Right cardiac atrium (tissue), 5 donors: ENCODE results near the gene CDC14A. TPM values are rescaled to one million over a fixed set of nuclear protein-coding genes. Genes with fewer than 3 reads are reported as not detected.

Experiments
- ATAC-seq, 2 donors: fragments of 200-7000 bp; cut with Tn5 transposase; one replicate each; pipeline versions ENCODE4 v1.8.0 to v1.9.1; 2020; ENCODE audit warnings: moderate library complexity in 2 of 2, mild to moderate bottlenecking in 1 of 2
- DNase-seq, 3 donors: peaks; one replicate each; pipeline ENCODE4 v3.0.0-alpha.2; 2020
- H3K27ac ChIP-seq: one replicate; pipeline ENCODE4 v1.5.1; 2013; ENCODE audit warnings: mild to moderate bottlenecking, low read length, control low read depth, moderate library complexity
- H3K27me3 ChIP-seq: one replicate; pipeline ENCODE4 v1.6.1; 2013; ENCODE audit not compliant: control insufficient read depth, insufficient read depth
- H3K4me1 ChIP-seq: one replicate; pipeline ENCODE4 v1.6.1; 2013; ENCODE audit warnings: low read length; ENCODE audit not compliant: control insufficient read depth, insufficient read depth
- H3K4me3 ChIP-seq: one replicate; pipeline ENCODE4 v1.5.1; 2013; ENCODE audit warnings: low read length, control low read depth
- H3K9me3 ChIP-seq: one replicate; pipeline ENCODE4 v1.6.1; 2013; ENCODE audit warnings: low read length; ENCODE audit not compliant: control insufficient read depth
- WGBS: extraction: QIAGEN DNeasy Blood & Tissue Kit; methylation state at CpG from one replicate; pipeline ENCODE4 v1.1.7; 2013; 5-methylcytosine and 5-hydroxymethylcytosine counted together
- intact Hi-C, 4 donors: fragments of 100-400 bp; cut with DNase I; formaldehyde crosslinking; loops; one replicate each; pipeline versions ENCODE4 v1.11.0 to v1.14.0; 2022 to 2023
- polyA plus RNA-seq: library from polyadenylated mRNA; stranded (reverse); fragments of 200-250 nt; gene quantifications from one replicate; pipeline ENCODE4 v1.2.3, GENCODE V29; 2013
- total RNA-seq, 4 donors: library from RNA; stranded (reverse); fragmentation: NEBNext Ultra II Directional; extraction: Animal tissue kit (Norgen Biotek cat#: 25700); gene quantifications; one replicate each; pipeline ENCODE4 v1.2.1, GENCODE V29; 2021
- donor health status: healthy with polysubstance abuse.
- donor health status: DM: no; HTN: yes; CAD: no.
- donor health status: DM: no; HTN: no; CAD: no.
- donor health status: DM: no; HTN: yes; CAD: no; lungs with severe emphysema.
- donor health status: DM: yes; HTN: yes; CAD: no.

The CDC14A gene
- total and polyA plus RNA-seq, 5 donors = 1.9 to 5.2 (median 4.8) TPM

DNA sequence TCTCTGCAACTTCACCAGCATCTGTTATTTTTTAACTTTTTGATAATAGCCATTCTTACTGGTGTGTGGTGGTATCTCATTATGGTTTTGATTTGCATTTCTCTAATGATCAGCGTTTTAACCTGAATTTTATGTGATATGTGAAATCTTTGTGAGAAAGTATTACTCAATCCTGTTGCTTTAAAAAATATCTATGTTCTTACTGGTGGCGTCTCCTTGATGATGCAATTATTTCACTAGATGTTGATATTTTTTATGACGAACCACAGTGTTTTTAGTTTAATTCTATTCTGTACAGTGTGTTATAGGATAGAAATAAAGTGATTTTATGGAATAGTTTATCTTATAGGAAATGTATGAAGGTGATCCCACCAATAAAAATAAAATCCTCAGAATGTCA lies 130.9 kb downstream of the CDC14A start:
- Histone ChIP-seq H3K9me3 (no peaks in the 10 kb centered on the region), H3K4me3 (no peak overlapping the region), H3K27ac (no peak overlapping the region), H3K27me3 (no peaks in the 10 kb centered on the region), H3K4me1 (no peaks in the 10 kb centered on the region)
- intact Hi-C loops = no loop called here
- DNase-seq (no peak), ATAC-seq (no peak)
- WGBS = 85% methylated on average over 3 of the region's 3 CpGs

DNA sequence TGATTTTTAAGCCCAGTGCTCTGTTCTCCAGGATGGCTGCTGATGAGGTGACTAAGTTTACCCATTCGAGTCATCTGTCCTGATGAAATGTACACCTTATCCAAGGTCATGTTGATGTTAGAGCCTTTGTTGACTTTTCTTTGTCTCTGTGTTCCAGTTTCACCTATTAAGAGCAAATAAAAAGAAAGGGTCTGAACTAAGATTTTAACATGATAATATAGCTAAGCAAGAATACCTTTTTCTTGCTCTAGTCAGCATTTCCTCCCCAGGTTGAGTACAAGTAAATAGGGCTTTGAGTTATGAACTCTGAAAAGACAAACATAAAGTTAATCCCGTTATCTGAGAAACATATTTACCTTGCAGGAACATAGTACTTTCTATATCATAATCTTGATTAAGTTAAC lies 133.6 kb downstream of the CDC14A start:
- no peak overlapping the region for H3K4me3 ChIP-seq
- H3K4me1 ChIP-seq = no peaks in the 10 kb centered on the region
- WGBS = 95% methylated on average over 2 of the region's 2 CpGs
- H3K27me3 ChIP-seq = no peaks in the 10 kb centered on the region
- intact Hi-C loops = no loop called here
- H3K27ac ChIP-seq = no peak overlapping the region
- H3K9me3 ChIP-seq = no peaks in the 10 kb centered on the region
- ATAC-seq (no peak), DNase-seq (no peak)

DNA sequence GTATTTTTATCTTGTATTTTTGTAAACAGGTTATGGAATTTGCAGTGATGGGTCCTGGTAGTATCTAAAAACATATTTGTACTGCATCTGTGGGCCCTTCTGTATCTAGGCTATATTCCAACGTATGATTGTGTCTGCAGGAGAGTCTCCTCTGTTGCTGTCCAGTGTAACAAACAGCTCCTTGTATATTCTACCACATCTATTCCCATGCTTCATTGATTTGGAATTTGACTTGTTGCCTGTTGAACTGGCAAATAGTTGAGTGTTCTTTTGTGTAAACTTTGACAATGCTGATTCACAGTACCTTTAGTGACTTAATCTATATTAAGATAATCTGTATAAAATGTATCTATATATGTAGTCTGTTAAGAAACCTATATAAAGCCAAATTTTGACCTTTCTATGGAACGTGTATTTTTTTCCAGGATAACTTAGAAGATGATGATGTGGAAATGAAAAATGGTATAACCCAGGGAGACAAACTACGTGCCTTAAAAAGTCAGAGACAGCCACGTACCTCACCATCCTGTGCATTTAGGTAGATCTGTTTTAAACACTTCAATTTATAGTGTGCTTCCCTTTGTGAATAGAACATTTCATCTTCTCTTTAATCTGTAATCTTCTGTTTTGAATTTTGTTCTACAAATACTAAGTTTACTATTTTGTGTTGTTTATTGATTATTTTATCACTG lies 142.2 kb downstream of the CDC14A start:
- no peak for DNase-seq
- no peak for ATAC-seq
- H3K27ac ChIP-seq = no peak overlapping the region
- no peak overlapping the region for H3K4me3 ChIP-seq
- H3K27me3 ChIP-seq = no peaks in the 10 kb centered on the region
- intact Hi-C loops = no loop called here
- H3K9me3 ChIP-seq = no peaks in the 10 kb centered on the region
- WGBS = 90% methylated on average over 4 of the region's 4 CpGs
- peaks cover 1% of the 10 kb centered on the region for H3K4me1 ChIP-seq

DNA sequence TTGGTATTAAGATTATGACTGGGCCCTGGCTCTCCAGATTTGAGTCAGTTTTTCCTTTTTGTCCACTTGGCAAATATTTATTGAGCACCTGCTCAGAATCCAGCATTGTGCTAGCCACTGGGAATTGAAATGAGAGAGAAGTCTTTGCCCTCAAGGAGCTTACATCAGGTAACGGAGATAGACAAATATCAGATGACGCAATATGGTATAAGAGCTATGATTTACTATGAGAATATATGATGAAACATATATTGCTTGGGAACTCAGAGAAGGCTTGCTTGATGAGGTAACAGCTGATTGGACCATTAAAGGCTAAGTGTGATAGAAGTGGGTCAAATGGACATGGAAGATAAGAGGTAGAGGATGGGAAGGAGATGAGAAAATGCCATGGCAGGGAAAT lies 144.6 kb downstream of the CDC14A start:
- DNase-seq = no peak
- 96% methylated on average over 2 of the region's 2 CpGs for WGBS

DNA sequence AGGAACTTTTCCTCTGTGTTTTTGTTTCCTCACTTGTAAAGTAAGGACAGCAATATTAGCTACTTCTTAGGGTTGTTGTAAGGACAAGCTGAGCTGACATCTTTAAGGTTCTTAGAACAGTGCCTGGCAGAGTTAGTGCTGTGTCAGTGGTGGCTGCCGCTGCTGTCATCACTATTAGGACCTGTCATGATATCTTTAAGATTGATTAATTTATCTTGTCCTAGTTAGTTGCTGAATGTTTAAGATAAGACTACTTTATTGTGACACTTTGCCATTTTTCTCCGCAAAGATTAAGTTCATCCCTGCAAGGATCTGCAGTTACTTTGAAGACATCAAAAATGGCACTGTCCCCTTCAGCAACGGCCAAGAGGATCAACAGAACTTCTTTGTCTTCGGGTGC lies 145.5 kb downstream of the CDC14A start:
- intact Hi-C loops = no loop called here
- H3K4me3 ChIP-seq = no peak overlapping the region
- H3K27ac ChIP-seq = no peak overlapping the region
- WGBS = 88% methylated on average over 4 of the region's 4 CpGs
- H3K9me3 ChIP-seq = no peaks in the 10 kb centered on the region
- ATAC-seq (no peak), DNase-seq (no peak)
- peaks cover 1% of the 10 kb centered on the region for H3K4me1 ChIP-seq
- no peaks in the 10 kb centered on the region for H3K27me3 ChIP-seq

More for the DNA sequence above, 144.6 kb downstream of the CDC14A start:
- no peak overlapping the region for H3K27ac ChIP-seq
- no peak overlapping the region for H3K4me3 ChIP-seq
- ATAC-seq = no peak
- H3K27me3 ChIP-seq = no peaks in the 10 kb centered on the region
- no peaks in the 10 kb centered on the region for H3K9me3 ChIP-seq
- peaks cover 1% of the 10 kb centered on the region for H3K4me1 ChIP-seq
- intact Hi-C loops = no loop called here

DNA sequence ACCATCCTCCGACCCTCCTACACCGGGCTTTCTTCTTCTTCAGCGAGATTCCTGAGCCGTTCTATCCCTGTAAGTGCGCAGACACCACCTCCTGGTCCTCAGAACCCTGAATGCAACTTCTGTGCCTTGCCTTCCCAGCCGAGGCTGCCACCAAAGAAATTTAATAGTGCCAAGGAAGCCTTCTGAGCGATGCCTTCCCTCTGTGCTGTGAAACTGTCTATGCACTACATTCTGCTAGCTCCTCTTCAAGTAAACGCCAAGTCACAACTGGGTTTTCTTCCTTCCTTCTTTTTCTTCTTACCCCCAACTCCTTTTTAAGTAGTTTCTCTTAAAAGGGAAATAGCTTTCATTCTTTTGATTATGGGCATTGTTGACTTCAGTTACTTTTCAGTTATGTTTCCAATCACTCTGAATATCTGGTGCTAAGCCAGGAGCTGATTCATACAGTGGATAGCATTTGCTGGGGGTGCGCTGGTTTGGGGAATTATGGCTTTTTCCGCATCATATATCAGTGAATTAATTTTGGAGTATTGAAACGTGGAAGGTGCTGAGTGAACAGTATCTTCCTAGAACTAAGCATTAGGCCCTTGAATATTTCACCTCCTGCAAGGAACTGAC lies 147.0 kb downstream of the CDC14A start:
- ATAC-seq (no peak), DNase-seq (no peak)
- Histone ChIP-seq H3K9me3 (no peaks in the 10 kb centered on the region), H3K27ac (no peak overlapping the region), H3K27me3 (no peaks in the 10 kb centered on the region), H3K4me3 (no peak overlapping the region), H3K4me1 (peaks cover 1% of the 10 kb centered on the region)
- intact Hi-C loops = no loop called here
- 93% methylated on average over 11 of the region's 11 CpGs for WGBS

DNA sequence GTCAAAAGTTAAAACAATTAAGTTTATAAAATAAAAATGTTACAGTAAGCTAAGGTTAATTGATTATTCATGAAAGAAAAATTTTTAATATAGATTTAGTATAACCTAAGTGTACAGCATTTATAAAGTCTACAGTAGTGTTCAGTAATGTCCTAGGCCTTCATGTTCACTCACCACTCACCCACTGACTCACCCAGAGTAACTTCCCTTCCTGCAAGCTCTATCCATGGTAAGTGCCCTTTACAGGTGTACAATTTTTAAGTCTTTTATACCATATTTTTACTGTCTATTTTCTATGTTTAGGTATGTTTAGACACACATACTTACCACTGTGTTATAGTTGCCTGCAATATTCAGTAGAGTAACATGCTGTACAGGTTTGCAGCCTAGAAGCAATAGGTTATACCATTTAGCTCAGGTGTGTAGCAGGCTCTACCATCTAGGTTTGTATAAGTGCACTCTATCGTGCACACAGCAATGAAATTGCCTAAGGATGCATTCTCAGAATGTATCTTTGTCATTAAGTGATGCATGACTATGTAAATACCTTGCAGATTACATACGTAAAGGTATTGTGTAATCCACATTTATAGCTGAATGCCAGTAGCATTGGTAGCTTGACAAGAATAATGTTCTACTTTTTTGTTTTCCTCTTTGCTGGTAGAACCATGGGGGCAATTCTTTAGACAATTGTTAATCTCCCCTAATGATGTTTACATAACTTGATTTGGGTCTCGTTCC lies 149.9 kb downstream of the CDC14A start:
- no peaks in the 10 kb centered on the region for H3K9me3 ChIP-seq
- no peak overlapping the region for H3K4me3 ChIP-seq
- peaks cover 1% of the 10 kb centered on the region for H3K4me1 ChIP-seq
- DNase-seq (no peak), ATAC-seq (no peak)
- no peak overlapping the region for H3K27ac ChIP-seq
- WGBS = 82% methylated on average over 3 of the region's 3 CpGs
- no peaks in the 10 kb centered on the region for H3K27me3 ChIP-seq
- intact Hi-C loops = no loop called here

DNA sequence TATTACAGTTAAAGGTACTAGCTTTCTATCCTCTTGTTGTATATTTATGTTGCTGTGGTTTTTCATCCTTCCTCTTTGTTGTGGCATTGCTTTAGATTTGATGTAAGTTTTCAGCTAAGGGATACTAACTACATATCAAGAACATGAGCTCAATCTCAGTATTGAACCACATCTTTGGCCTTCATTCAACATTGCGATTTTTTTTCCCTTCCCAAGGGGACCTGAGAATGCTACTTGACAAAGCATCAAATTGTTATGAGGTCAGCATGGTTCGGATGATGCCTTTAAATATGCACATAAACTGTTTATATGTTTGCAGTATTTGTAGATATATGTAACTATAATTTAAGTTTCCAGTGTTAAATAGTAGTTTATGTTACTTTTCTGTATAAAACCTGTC lies 153.9 kb downstream of the CDC14A start:
- DNase-seq (no peak), ATAC-seq (no peak)
- H3K9me3 ChIP-seq = no peaks in the 10 kb centered on the region
- H3K27me3 ChIP-seq = no peaks in the 10 kb centered on the region
- WGBS = 54% methylated on average over 2 of the region's 2 CpGs
- no peak overlapping the region for H3K4me3 ChIP-seq
- intact Hi-C loops = no loop called here
- H3K4me1 ChIP-seq = no peaks in the 10 kb centered on the region
- no peak overlapping the region for H3K27ac ChIP-seq

DNA sequence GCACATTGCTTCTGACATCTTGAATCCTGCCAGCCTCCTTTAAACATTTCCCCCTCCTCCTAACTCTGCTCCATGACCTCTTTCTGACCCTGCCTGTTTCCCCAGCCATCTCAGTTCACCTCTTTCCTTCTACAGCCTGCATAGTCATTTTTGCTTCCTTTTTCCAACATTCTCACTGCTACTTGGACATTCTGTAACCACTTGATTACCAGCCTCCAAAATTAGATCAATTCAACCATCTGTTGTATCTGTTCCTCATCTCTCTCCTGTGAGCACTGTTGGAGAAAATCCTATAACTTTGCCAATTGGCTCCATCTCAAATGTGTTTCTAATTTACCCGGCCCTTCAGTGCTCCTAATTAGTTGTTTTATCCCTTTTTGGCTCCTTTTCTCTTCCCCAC lies 158.1 kb downstream of the CDC14A start:
- Histone ChIP-seq H3K9me3 (no peaks in the 10 kb centered on the region), H3K4me3 (no peak overlapping the region), H3K27ac (no peak overlapping the region), H3K27me3 (no peaks in the 10 kb centered on the region), H3K4me1 (peaks cover 1% of the 10 kb centered on the region)
- WGBS = 59% methylated on average over 1 of the region's 1 CpG
- no peak for ATAC-seq
- DNase-seq = no peak
- intact Hi-C loops = no loop called here

DNA sequence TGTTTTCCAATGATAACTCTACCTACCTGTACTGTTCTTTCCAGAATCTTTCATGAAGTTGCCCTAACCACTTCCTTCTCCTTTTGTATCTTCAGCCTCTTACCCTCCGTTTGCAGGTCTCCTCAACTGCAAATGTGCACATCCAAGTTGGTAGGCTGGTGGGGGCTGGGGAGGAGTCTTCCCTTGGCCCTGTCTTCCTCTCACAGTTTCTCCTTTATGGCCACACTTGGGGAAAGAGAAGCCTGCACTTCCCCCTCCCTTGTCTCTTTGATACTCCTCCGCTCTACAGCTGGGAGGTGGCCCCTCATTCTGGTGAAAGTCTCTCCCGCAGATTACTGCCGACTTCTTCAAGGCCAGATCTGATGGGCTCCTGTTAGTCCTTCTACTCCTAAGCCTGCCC lies 158.8 kb downstream of the CDC14A start:
- DNase-seq (no peak), ATAC-seq (no peak)
- H3K4me1 ChIP-seq = peaks cover 1% of the 10 kb centered on the region
- H3K4me3 ChIP-seq = no peak overlapping the region
- H3K27me3 ChIP-seq = no peaks in the 10 kb centered on the region
- intact Hi-C loops = no loop called here
- no peak overlapping the region for H3K27ac ChIP-seq
- no peaks in the 10 kb centered on the region for H3K9me3 ChIP-seq
- 88% methylated on average over 4 of the region's 4 CpGs for WGBS

DNA sequence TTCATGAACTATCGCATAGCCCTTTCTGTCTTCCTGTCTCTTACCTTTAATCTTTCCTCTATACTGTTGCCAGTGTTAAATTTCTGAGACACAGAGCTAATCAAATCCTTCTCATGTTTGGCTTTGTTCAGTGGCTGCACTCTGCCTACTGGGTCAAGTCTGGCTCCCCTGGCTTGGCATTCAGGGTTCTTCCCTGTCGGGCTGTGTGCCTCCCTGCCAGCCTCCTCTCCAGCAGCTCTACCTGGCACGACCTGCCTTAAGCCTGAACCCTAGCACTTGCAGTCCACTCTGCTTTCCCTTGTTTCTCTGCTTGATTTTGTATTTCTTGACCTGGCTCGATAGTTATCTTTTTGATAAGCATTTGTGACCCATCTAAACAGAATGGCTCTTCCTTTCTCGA lies 159.5 kb downstream of the CDC14A start:
- H3K4me1 ChIP-seq = peaks cover 1% of the 10 kb centered on the region
- DNase-seq (no peak), ATAC-seq (no peak)
- no peak overlapping the region for H3K27ac ChIP-seq
- 88% methylated on average over 5 of the region's 5 CpGs for WGBS
- no peak overlapping the region for H3K4me3 ChIP-seq
- no peaks in the 10 kb centered on the region for H3K27me3 ChIP-seq
- intact Hi-C loops = no loop called here
- H3K9me3 ChIP-seq = no peaks in the 10 kb centered on the region
